HepG2 (cell line): ENCODE data around the gene DACH2. TPM values are rescaled to one million over a fixed set of nuclear protein-coding genes. Genes with fewer than 3 reads are reported as not detected.

Experiments
- ATAC-seq: fragments of 200-7000 bp; cut with Tn5 transposase; 3 replicates; pipeline ENCODE4 v1.9.1; 2020; ENCODE audit warnings: mild to moderate bottlenecking, moderate library complexity
- BruUV-seq: library from RNA; stranded (reverse); fragments of 400-500 nt; replicated peaks from 2 replicates; lab custom pipeline; 2021; lab: Mats Ljungman, UMichigan
- CTCF ChIA-PET: fragments of 300-600 bp; formaldehyde crosslinking; extraction: SDS; loops from one replicate; lab custom pipeline; 2021; ENCODE audit warnings: low total read pairs, inconsistent platforms, low intra/inter-chr PET ratio; lab: Yijun Ruan, JAX
- POLR2A ChIA-PET: fragments of 350-600 bp; sonication (Branson Sonifier 250); formaldehyde crosslinking; loops from one replicate; lab custom pipeline; 2020; ENCODE audit warnings: antibody characterized with exemption, inconsistent platforms; lab: Yijun Ruan, JAX
- DNase-seq: peaks from one replicate; pipeline ENCODE4 v3.0.0-alpha.2; 2015; ENCODE audit warnings: low spot score
- FAIRE-seq: peaks from 3 replicates; lab custom pipeline; 2011; peaks lifted over from hg19 to GRCh38; lab: Jason Lieb, UNC
- H2AFZ ChIP-seq: one replicate; pipeline ENCODE4 v1.6.1; 2011; ENCODE audit warnings: low read length, inconsistent platforms
- H3K27ac ChIP-seq: fragments of 300-600 bp; 3 replicates; pipeline ENCODE4 v1.8.0; 2011; ENCODE audit warnings: mixed run types, mild to moderate bottlenecking, mixed read lengths, low read length, inconsistent platforms; ENCODE audit not compliant: insufficient read depth; ENCODE audit errors: extremely low read length
- H3K27me3 ChIP-seq, 2 experiments: fragments of 200-600 bp in 1 of 2; 2 replicates in 1 of 2; 3 replicates in 1 of 2; pipeline versions ENCODE4 v1.6.0 to v1.8.0; 2011; ENCODE audit warnings: low read length in 2 of 2, mild to moderate bottlenecking in 2 of 2, moderate library complexity in 2 of 2, inconsistent platforms in 1 of 2; ENCODE audit not compliant: insufficient read depth in 2 of 2, control insufficient read depth in 1 of 2
- H3K36me3 ChIP-seq, 2 experiments: fragments of 200-600 bp in 1 of 2; replicated peaks in 1 of 2; 2 replicates in 1 of 2; 3 replicates in 1 of 2; pipeline versions ENCODE4 v1.5.1 to v1.8.0; 2011; ENCODE audit warnings: low read length in 2 of 2, inconsistent platforms in 1 of 2; ENCODE audit not compliant: insufficient read depth in 2 of 2, control insufficient read depth in 1 of 2
- H3K4me1 ChIP-seq: 2 replicates; pipeline ENCODE4 v1.5.1; 2012; ENCODE audit warnings: low read length, inconsistent platforms; ENCODE audit not compliant: insufficient read depth
- H3K4me2 ChIP-seq: 2 replicates; pipeline ENCODE4 v1.6.0; 2011; ENCODE audit warnings: low read depth, low read length, inconsistent platforms
- H3K4me3 ChIP-seq, 3 experiments: fragments of 200-600 bp in 1 of 3; sonication (generic), shearing (Covaris generic) in 1 of 3; replicated peaks in 1 of 3; 2 replicates each; pipeline ENCODE4 v1.5.1; 2011 to 2016; ENCODE audit warnings: low read length in 3 of 3, inconsistent platforms in 2 of 3, low read depth in 2 of 3, mild to moderate bottlenecking in 2 of 3, control low read depth in 1 of 3, mixed read lengths in 1 of 3; ENCODE audit not compliant: insufficient read depth in 1 of 3
- H3K79me2 ChIP-seq: one replicate; pipeline ENCODE4 v1.6.1; 2011; ENCODE audit warnings: low read length, inconsistent platforms; ENCODE audit not compliant: insufficient read depth
- H3K9ac ChIP-seq: 2 replicates; pipeline ENCODE4 v1.6.0; 2011; ENCODE audit warnings: mild to moderate bottlenecking, low read depth, low read length, inconsistent platforms; ENCODE audit not compliant: insufficient read depth
- H3K9me3 ChIP-seq: 2 replicates; pipeline ENCODE4 v1.5.1; 2012; ENCODE audit warnings: mild to moderate bottlenecking, low read length
- H4K20me1 ChIP-seq: 2 replicates; pipeline ENCODE4 v1.6.0; 2011; ENCODE audit warnings: inconsistent platforms, mild to moderate bottlenecking, low read length, moderate library complexity; ENCODE audit not compliant: insufficient read depth
- KLF11 ChIP-seq: IDR thresholded peaks from 2 replicates; pipeline ENCODE4 v1.6.1; 2016; ENCODE audit warnings: missing compliant biosample characterization
- PLSCR1 ChIP-seq: sonication (generic); formaldehyde crosslinking; IDR thresholded peaks from 2 replicates; pipeline ENCODE4 v1.5.0; 2020; ENCODE audit warnings: missing genetic modification reagents, mild to moderate bottlenecking, borderline replicate concordance
- TSC22D2 ChIP-seq: sonication (generic); formaldehyde crosslinking; IDR thresholded peaks from 2 replicates; pipeline ENCODE4 v1.5.1; 2020; ENCODE audit warnings: missing genetic modification reagents, mild to moderate bottlenecking, borderline replicate concordance
- WIZ ChIP-seq: sonication (generic); formaldehyde crosslinking; IDR thresholded peaks from 2 replicates; pipeline ENCODE4 v1.5.1; 2020; ENCODE audit warnings: mild to moderate bottlenecking, missing genetic modification reagents
- ZNF274 ChIP-seq: sonication (generic); formaldehyde crosslinking; IDR thresholded peaks from 2 replicates; pipeline ENCODE4 v1.5.1; 2020; ENCODE audit warnings: mild to moderate bottlenecking, missing genetic modification reagents
- ZNF687 ChIP-seq: sonication (generic); formaldehyde crosslinking; IDR thresholded peaks from 2 replicates; pipeline ENCODE4 v1.5.1; 2020; ENCODE audit warnings: mild to moderate bottlenecking, missing genetic modification reagents, moderate library complexity
- WGBS: methylation state at CpG from one replicate; pipeline ENCODE4 v1.1.6; 2017; ENCODE audit warnings: low lambda C conversion rate; 5-methylcytosine and 5-hydroxymethylcytosine counted together
- in situ Hi-C: cut with HindIII; loops from 2 replicates; pipeline ENCODE4 v1.10.0; 2017; ENCODE audit warnings: low pct_unique_long_range_greater_than_20kb; ENCODE audit not compliant: extremely low pct_ligation_motif_present
- intact Hi-C: fragments of 100-400 bp; cut with micrococcal nuclease; formaldehyde crosslinking; loops from one replicate; pipeline ENCODE4 v1.10.0; 2022; ENCODE audit not compliant: unreplicated experiment
- polyA plus RNA-seq, 8 experiments: library from polyadenylated mRNA; depleted of rRNA in 3 of 8; stranded (reverse) in 7 of 8; unstranded in 1 of 8; fragments of >200 nt; fragmentation: Illumina TruSeq in 4 of 8; extraction: Trizol in 4 of 8; gene quantifications; 2 replicates each; pipeline versions ENCODE4 v1.2.1 to v1.2.3, GENCODE V29; 2011 to 2016; ENCODE audit warnings: low read depth in 4 of 8, missing spikeins in 1 of 8, mixed read lengths in 1 of 8; ENCODE audit not compliant: insufficient read depth in 1 of 8
- total RNA-seq, 5 experiments: library from RNA; depleted of rRNA; stranded (reverse); fragments of >200 nt; fragmentation: Illumina TruSeq; extraction: Trizol; gene quantifications; 2 replicates each; pipeline ENCODE4 v1.2.3, GENCODE V29; 2016; ENCODE audit warnings: low read depth in 1 of 5

The DACH2 gene
- total and polyA plus RNA-seq, 2 of the 13 experiments (the other 11 are each of a cell fraction or from before 2014, with no cell fraction given), result not detected

GRCh38 chrX:86148594-86148993, 343 bp downstream of the DACH2 start:
- DNase-seq, result no peak
- H3K4me1 ChIP-seq, result peaks cover 6% of the 10 kb centered on the region; the same call in 1 of the 2 replicates
- H3K9ac ChIP-seq, result no peak overlapping the region
- CTCF ChIA-PET, result no interaction called here
- no TSS peak for BruUV-seq
- H3K9me3 ChIP-seq, result no peaks in the 10 kb centered on the region
- peaks cover 0 to 16% of the 10 kb centered on the region in 2 experiments; a peak in 1 of 5 replicates for H3K27me3 ChIP-seq
- H3K27ac ChIP-seq, result no peak overlapping the region
- no peak overlapping the region for H2AFZ ChIP-seq
- no peaks in the 10 kb centered on the region for H3K36me3 ChIP-seq
- peak overlapping the region in 2 of 3 experiments; percentile 32 to 52; a peak in 4 of 6 replicates for H3K4me3 ChIP-seq
- no peak for FAIRE-seq
- intact Hi-C loops (no loop called here), in situ Hi-C loops (no loop called here)
- no CpG with 5 or more reads among the region's 23 CpGs for WGBS
- peak overlapping the region; percentile 60 for H3K4me2 ChIP-seq
- POLR2A ChIA-PET, result no interaction called here
- H3K79me2 ChIP-seq, result no peaks in the 10 kb centered on the region
- ATAC-seq, result peak; percentile 14
- H4K20me1 ChIP-seq, result no peaks in the 10 kb centered on the region
- TF ChIP-seq KLF11 (CRISPR knock-in tag) (no peak), ZNF687 (CRISPR knock-in tag) (peak; percentile 22; the same call in 1 of the 2 replicates), ZNF274 (CRISPR knock-in tag) (no peak), TSC22D2 (CRISPR knock-in tag) (no peak), WIZ (no peak), PLSCR1 (no peak)
